WERI-Rb-1 (cell line): Measurements from ENCODE around the gene KDM4B.

Source experiments
- DNase-seq: peaks from one replicate; pipeline ENCODE4 v3.0.0-alpha.2; 2020
- H3K27ac ChIP-seq: fragments of 250-450 bp; sonication (Bioruptor Pico); 2 replicates; pipeline ENCODE4 v1.5.1; 2020; ENCODE audit warnings: mild to moderate bottlenecking, moderate library complexity
- H3K27me3 ChIP-seq: fragments of 250-450 bp; sonication (Bioruptor Pico); 2 replicates; pipeline ENCODE4 v1.5.1; 2021; ENCODE audit warnings: mild to moderate bottlenecking, low read depth, moderate library complexity; ENCODE audit not compliant: insufficient read depth, severe bottlenecking
- H3K36me3 ChIP-seq: fragments of 250-450 bp; sonication (Bioruptor Pico); 2 replicates; pipeline ENCODE4 v1.5.1; 2020; ENCODE audit warnings: mild to moderate bottlenecking, moderate library complexity
- H3K4me3 ChIP-seq: 2 replicates; pipeline ENCODE4 v1.5.1; 2011; ENCODE audit warnings: low read depth, mild to moderate bottlenecking, control low read depth, low read length
- H3K9me3 ChIP-seq: fragments of 250-450 bp; sonication (Bioruptor Pico); 2 replicates; pipeline ENCODE4 v1.5.1; 2021; ENCODE audit warnings: mild to moderate bottlenecking, moderate library complexity; ENCODE audit not compliant: severe bottlenecking
- CTCF ChIP-seq: IDR thresholded peaks from 2 replicates; pipeline ENCODE4 v1.5.1; 2011; ENCODE audit warnings: low read depth, mild to moderate bottlenecking, control low read depth, inconsistent platforms, low read length

The KDM4B gene

DNA sequence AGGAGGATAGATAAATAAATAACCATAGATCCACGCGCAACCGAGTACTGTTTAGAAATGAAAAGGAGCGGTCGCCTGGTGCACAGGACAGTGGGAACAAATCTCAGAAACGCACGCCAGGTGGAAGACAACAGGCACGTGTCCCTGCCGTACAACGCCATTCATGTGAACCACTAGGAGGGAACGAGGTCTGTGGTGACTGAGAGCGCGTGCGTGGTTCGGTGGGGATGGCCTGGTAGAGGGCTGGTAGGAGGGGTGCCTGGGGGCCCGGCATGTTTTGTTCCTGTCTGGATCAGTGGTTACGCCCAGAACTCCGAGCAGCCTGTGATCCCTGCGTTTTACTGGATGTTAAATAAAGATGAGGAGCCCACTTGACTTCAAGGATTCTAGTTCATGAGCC is 111.9 kb downstream of the KDM4B start:
- no peak for TF ChIP-seq CTCF
- Histone ChIP-seq H3K4me3 (no peak overlapping the region), H3K27me3 (no peaks in the 10 kb centered on the region), H3K36me3 (peaks cover 59% of the 10 kb centered on the region), H3K9me3 (no peaks in the 10 kb centered on the region), H3K27ac (no peak overlapping the region)
- no peak for DNase-seq

GRCh38 chr19:5081443-5082161 is 112.7 kb downstream of the KDM4B start:
- Histone ChIP-seq H3K27ac (no peak overlapping the region), H3K36me3 (peaks cover 61% of the 10 kb centered on the region), H3K9me3 (no peaks in the 10 kb centered on the region), H3K4me3 (no peak overlapping the region), H3K27me3 (no peaks in the 10 kb centered on the region)
- no peak for TF ChIP-seq CTCF
- DNase-seq = no peak

DNA sequence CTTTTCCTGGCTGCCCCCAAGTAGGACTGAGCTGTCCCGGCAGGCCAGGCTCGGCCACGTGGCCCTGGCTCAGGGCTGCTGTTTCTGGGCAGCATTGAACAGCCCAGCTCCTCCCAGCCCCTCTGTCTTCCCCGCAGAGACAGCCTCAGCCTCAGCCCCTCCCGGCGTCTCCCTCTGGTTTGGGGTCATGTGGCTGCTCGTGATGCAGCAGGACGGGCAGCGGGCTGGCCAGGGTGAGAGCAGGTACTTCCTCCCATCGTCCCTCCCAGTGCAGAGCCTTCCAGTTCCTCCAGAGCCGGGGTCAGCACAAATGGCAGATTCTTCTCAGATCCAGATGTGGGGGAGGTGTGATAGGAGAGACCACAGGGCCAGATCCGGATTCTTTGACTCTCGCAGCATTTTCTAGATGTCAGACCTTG is 114.6 kb downstream of the KDM4B start:
- Histone ChIP-seq H3K36me3 (peaks cover 62% of the 10 kb centered on the region), H3K9me3 (no peaks in the 10 kb centered on the region), H3K27ac (0 out of 2 replicates have a peak overlapping the region, but pooled peaks have one; percentile 13), H3K4me3 (no peak overlapping the region), H3K27me3 (no peaks in the 10 kb centered on the region)
- DNase-seq = no peak
- TF ChIP-seq CTCF = no peak

- H3K36me3 ChIP-seq = peaks cover 56% of the 10 kb centered on the region
- H3K27ac ChIP-seq = no peak overlapping the region
- no peaks in the 10 kb centered on the region for H3K27me3 ChIP-seq
- DNase-seq = no peak
- H3K9me3 ChIP-seq = no peaks in the 10 kb centered on the region
- TF ChIP-seq CTCF = no peak
- no peak overlapping the region for H3K4me3 ChIP-seq
These were observed 116.7 kb downstream of the KDM4B start for GRCh38 chr19:5085566-5085965.

- H3K4me3 ChIP-seq = no peak overlapping the region
- no peak for DNase-seq
- peaks cover 49% of the 10 kb centered on the region for H3K36me3 ChIP-seq
- no peak overlapping the region for H3K27ac ChIP-seq
- no peaks in the 10 kb centered on the region for H3K9me3 ChIP-seq
- H3K27me3 ChIP-seq = no peaks in the 10 kb centered on the region
- TF ChIP-seq CTCF = no peak
These were observed 117.3 kb downstream of the KDM4B start for GRCh38 chr19:5086230-5086629.
